Measurements from ENCODE around the gene MGLL. TPM values are rescaled to one million over a fixed set of nuclear protein-coding genes. Genes with fewer than 3 reads are reported as not detected.

The MGLL gene
- total and polyA plus RNA-seq, 7 donors: 24.7 to 220 (median 46.8) TPM

- Histone ChIP-seq H3K9me3 (no peaks in the 10 kb centered on the region), H3K27ac (no peak overlapping the region), H3K4me3 (no peak overlapping the region), H3K27me3 (no peaks in the 10 kb centered on the region), H3K36me3 (peaks cover 0 to 13% (median 0%) of the 10 kb centered on the region in 4 donors), H3K4me1 (peaks cover 0 to 32% (median 27%) of the 10 kb centered on the region in 4 donors)
- 94% methylated on average over 20 of the region's 20 CpGs for WGBS, 2 donors
- DNase-seq: peak; percentile 64
- TF ChIP-seq POLR2AphosphoS5 (IDR thresholded peaks at IDR 0.05): no peak
- no peak for TF ChIP-seq EP300 (IDR thresholded peaks at IDR 0.05)
- TF ChIP-seq POLR2A (IDR thresholded peaks at IDR 0.05): no peak
- TF ChIP-seq, protein P1, sequence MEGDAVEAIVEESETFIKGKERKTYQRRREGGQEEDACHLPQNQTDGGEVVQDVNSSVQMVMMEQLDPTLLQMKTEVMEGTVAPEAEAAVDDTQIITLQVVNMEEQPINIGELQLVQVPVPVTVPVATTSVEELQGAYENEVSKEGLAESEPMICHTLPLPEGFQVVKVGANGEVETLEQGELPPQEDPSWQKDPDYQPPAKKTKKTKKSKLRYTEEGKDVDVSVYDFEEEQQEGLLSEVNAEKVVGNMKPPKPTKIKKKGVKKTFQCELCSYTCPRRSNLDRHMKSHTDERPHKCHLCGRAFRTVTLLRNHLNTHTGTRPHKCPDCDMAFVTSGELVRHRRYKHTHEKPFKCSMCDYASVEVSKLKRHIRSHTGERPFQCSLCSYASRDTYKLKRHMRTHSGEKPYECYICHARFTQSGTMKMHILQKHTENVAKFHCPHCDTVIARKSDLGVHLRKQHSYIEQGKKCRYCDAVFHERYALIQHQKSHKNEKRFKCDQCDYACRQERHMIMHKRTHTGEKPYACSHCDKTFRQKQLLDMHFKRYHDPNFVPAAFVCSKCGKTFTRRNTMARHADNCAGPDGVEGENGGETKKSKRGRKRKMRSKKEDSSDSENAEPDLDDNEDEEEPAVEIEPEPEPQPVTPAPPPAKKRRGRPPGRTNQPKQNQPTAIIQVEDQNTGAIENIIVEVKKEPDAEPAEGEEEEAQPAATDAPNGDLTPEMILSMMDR (IDR thresholded peaks at IDR 0.05): no peak
- intact Hi-C loops (cut with DNase I): loop anchor here (5.0 kb wide), 3 partner anchors 74 to 381 kb away; partner anchors contain the start of genes MCM2, MGLL and SEC61A1
Measured at GRCh38 chr3:127670761-127671522, 151.4 kb downstream of the MGLL start.

- H3K27me3 ChIP-seq: no peaks in the 10 kb centered on the region
- TF ChIP-seq, protein P1 (IDR thresholded peaks at IDR 0.05): no peak
- TF ChIP-seq POLR2A (IDR thresholded peaks at IDR 0.05): no peak
- no peak for TF ChIP-seq POLR2AphosphoS5 (IDR thresholded peaks at IDR 0.05)
- TF ChIP-seq EP300 (IDR thresholded peaks at IDR 0.05): no peak
- 93 to 97% methylated on average over 7 of the region's 7 CpGs for WGBS, 2 donors
- intact Hi-C loops (cut with DNase I): loop anchor here (5.0 kb wide), 3 partner anchors 73 to 382 kb away; partner anchors contain the start of genes MCM2, MGLL and SEC61A1
- H3K4me3 ChIP-seq: no peak overlapping the region
- peaks cover 0 to 8% (median 0%) of the 10 kb centered on the region in 4 donors for H3K36me3 ChIP-seq
- no peak for DNase-seq
- H3K9me3 ChIP-seq: no peaks in the 10 kb centered on the region
- H3K4me1 ChIP-seq: peaks cover 0 to 30% (median 24%) of the 10 kb centered on the region in 4 donors
- no peak overlapping the region for H3K27ac ChIP-seq
Measured at GRCh38 chr3:127670229-127670559, 152.1 kb downstream of the MGLL start.

DNA sequence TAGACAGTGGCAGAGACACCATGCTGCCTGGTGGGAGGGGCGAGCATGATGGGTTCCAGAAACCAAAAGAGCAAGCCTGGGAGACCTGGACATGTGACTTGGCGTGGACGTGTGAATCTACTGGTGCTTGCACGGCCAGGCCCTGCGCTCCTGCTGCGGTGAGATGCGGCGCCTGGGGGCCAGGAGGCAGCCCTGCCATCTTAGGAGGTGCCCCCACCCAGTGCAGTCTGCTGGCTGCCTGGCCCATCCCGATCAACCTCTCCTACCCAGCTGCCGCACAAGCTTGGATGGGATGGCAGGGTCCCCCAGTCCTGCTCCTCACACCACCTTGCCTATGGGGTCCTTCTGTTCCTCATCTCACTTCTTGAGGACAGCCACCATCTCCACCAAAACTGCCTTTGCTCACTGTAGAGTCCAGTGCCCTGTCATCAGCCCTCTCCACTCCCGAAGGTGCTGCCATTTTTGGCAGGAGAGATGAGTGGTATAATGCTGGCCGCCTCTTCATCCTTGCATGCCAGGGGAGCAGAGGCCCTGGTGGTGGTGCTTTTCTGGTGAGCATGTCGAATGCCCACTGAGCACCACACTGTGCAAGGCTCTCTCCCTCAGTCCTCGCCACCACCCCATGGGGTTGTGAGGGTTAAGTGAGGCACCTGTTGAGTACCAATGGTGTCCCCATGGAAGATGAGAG lies 152.6 kb downstream of the MGLL start:
- no peaks in the 10 kb centered on the region for H3K27me3 ChIP-seq
- DNase-seq: peak; percentile 52
- WGBS, 2 donors: 93 to 95% methylated on average over 14 of the region's 14 CpGs

GRCh38 chr3:127668906-127669305 lies 153.4 kb downstream of the MGLL start:
- intact Hi-C loops (cut with DNase I): no loop called here
- H3K27ac ChIP-seq: no peak overlapping the region
- H3K4me3 ChIP-seq: no peak overlapping the region
- H3K27me3 ChIP-seq: no peaks in the 10 kb centered on the region
- H3K36me3 ChIP-seq: no peaks in the 10 kb centered on the region
- no peaks in the 10 kb centered on the region for H3K9me3 ChIP-seq
- WGBS, 2 donors: 96% methylated on average over 7 of the region's 7 CpGs
- peak; percentile 45 for DNase-seq
- TF ChIP-seq EP300 (IDR thresholded peaks at IDR 0.05) (no peak), POLR2AphosphoS5 (IDR thresholded peaks at IDR 0.05) (no peak), POLR2A (IDR thresholded peaks at IDR 0.05) (no peak)
- TF ChIP-seq, protein P1 (IDR thresholded peaks at IDR 0.05): no peak
- peaks cover 0 to 20% (median 15%) of the 10 kb centered on the region in 4 donors for H3K4me1 ChIP-seq

More for the DNA sequence above, 152.6 kb downstream of the MGLL start:
- TF ChIP-seq, protein P1 (IDR thresholded peaks at IDR 0.05): no peak
- TF ChIP-seq POLR2A (IDR thresholded peaks at IDR 0.05): no peak
- Histone ChIP-seq H3K4me1 (peaks cover 0 to 27% (median 23%) of the 10 kb centered on the region in 4 donors), H3K27ac (no peak overlapping the region), H3K4me3 (no peak overlapping the region), H3K36me3 (peaks cover 0 to 4% (median 0%) of the 10 kb centered on the region in 4 donors), H3K9me3 (no peaks in the 10 kb centered on the region)
- intact Hi-C loops (cut with DNase I): loop anchor here (5.0 kb wide), 3 partner anchors 72 to 383 kb away; partner anchors contain the start of genes MCM2, MGLL and SEC61A1
